ENCODE data around the gene VMAC. TPM values are rescaled to one million over a fixed set of nuclear protein-coding genes. Genes with fewer than 3 reads are reported as not detected.

Gene VMAC
- total RNA-seq, 1 donor from 2014 or later: 3.9 TPM

GRCh38 chr19:5894704-5895349 lies 9.8 kb upstream of the VMAC start:
- FAIRE-seq: no peak
- H3K27ac ChIP-seq (ENCODE audit: low read depth, low read length): no peak overlapping the region
- peaks cover 6% of the 10 kb centered on the region for H3K4me1 ChIP-seq (ENCODE audit: insufficient read depth, low read length)

GRCh38 chr19:5895409-5895808 lies 9.3 kb upstream of the VMAC start:
- TF ChIP-seq CTCF (IDR thresholded peaks at IDR 0.05; ENCODE audit: insufficient read depth, low read depth, low read length) (no peak), EZH2 (IDR thresholded peaks at IDR 0.05; ENCODE audit: insufficient read depth, low read length) (no peak)
- no peak overlapping the region for H3K9ac ChIP-seq (ENCODE audit: low read length)
- Mint-ChIP-seq H3K4me3 (ENCODE audit: unreplicated experiment) (no peak overlapping the region), H3K36me3 (ENCODE audit: low read depth, unreplicated experiment) (peaks cover 4% of the 10 kb centered on the region), H3K27ac (ENCODE audit: unreplicated experiment) (no peak overlapping the region), H3K27me3 (ENCODE audit: low read depth, unreplicated experiment) (no peaks in the 10 kb centered on the region), H3K4me1 (ENCODE audit: low read depth, unreplicated experiment) (no peaks in the 10 kb centered on the region), H3K9me3 (ENCODE audit: unreplicated experiment) (no peaks in the 10 kb centered on the region)
- H3K27me3 ChIP-seq (ENCODE audit: insufficient read depth, low read length): no peaks in the 10 kb centered on the region
- FAIRE-seq: no peak
- no peak overlapping the region for H3K4me3 ChIP-seq (ENCODE audit: insufficient read depth, low read depth, low read length)
- H3K4me2 ChIP-seq (ENCODE audit: low read length): no peak overlapping the region
- peaks cover 57% of the 10 kb centered on the region for H4K20me1 ChIP-seq (ENCODE audit: insufficient read depth, low read length)
- no peak for DNase-seq (ENCODE audit: low read depth)
- no peak overlapping the region for H2AFZ ChIP-seq (ENCODE audit: low read depth, low read length)
- no peaks in the 10 kb centered on the region for H3K36me3 ChIP-seq (ENCODE audit: insufficient read depth, low read length)
- H3K27ac ChIP-seq (ENCODE audit: low read depth, low read length): no peak overlapping the region
- peaks cover 6% of the 10 kb centered on the region for H3K4me1 ChIP-seq (ENCODE audit: insufficient read depth, low read length)
- H3K9me3 ChIP-seq (ENCODE audit: insufficient read depth, low read depth, low read length): no peaks in the 10 kb centered on the region
- peaks cover 30% of the 10 kb centered on the region for H3K79me2 ChIP-seq (ENCODE audit: insufficient read depth, low read length)

More at GRCh38 chr19:5894704-5895349, 9.8 kb upstream of the VMAC start:
- Mint-ChIP-seq H3K27ac (ENCODE audit: unreplicated experiment) (no peak overlapping the region), H3K9me3 (ENCODE audit: unreplicated experiment) (no peaks in the 10 kb centered on the region), H3K4me3 (ENCODE audit: unreplicated experiment) (no peak overlapping the region), H3K4me1 (ENCODE audit: low read depth, unreplicated experiment) (no peaks in the 10 kb centered on the region), H3K27me3 (ENCODE audit: low read depth, unreplicated experiment) (no peaks in the 10 kb centered on the region), H3K36me3 (ENCODE audit: low read depth, unreplicated experiment) (no peaks in the 10 kb centered on the region)
- Histone ChIP-seq H3K9ac (ENCODE audit: low read length) (no peak overlapping the region), H4K20me1 (ENCODE audit: insufficient read depth, low read length) (peaks cover 52% of the 10 kb centered on the region), H3K79me2 (ENCODE audit: insufficient read depth, low read length) (peaks cover 24% of the 10 kb centered on the region), H3K36me3 (ENCODE audit: insufficient read depth, low read length) (no peaks in the 10 kb centered on the region), H3K9me3 (ENCODE audit: insufficient read depth, low read depth, low read length) (no peaks in the 10 kb centered on the region), H3K4me2 (ENCODE audit: low read length) (no peak overlapping the region), H2AFZ (ENCODE audit: low read depth, low read length) (no peak overlapping the region), H3K27me3 (ENCODE audit: insufficient read depth, low read length) (no peaks in the 10 kb centered on the region), H3K4me3 (ENCODE audit: insufficient read depth, low read depth, low read length) (no peak overlapping the region)
- DNase-seq (ENCODE audit: low read depth): no peak
- TF ChIP-seq CTCF (IDR thresholded peaks at IDR 0.05; ENCODE audit: insufficient read depth, low read depth, low read length): no peak
- no peak for TF ChIP-seq EZH2 (IDR thresholded peaks at IDR 0.05; ENCODE audit: insufficient read depth, low read length)

GRCh38 chr19:5895890-5896289 lies 8.8 kb upstream of the VMAC start:
- no peak overlapping the region for H3K4me2 ChIP-seq (ENCODE audit: low read length)
- H3K36me3 ChIP-seq (ENCODE audit: insufficient read depth, low read length): peaks cover 1% of the 10 kb centered on the region
- no peaks in the 10 kb centered on the region for H3K4me1 Mint-ChIP-seq (ENCODE audit: low read depth, unreplicated experiment)
- FAIRE-seq: no peak
- no peaks in the 10 kb centered on the region for H3K27me3 ChIP-seq (ENCODE audit: insufficient read depth, low read length)
- H3K9me3 ChIP-seq (ENCODE audit: insufficient read depth, low read depth, low read length): no peaks in the 10 kb centered on the region
- H3K4me1 ChIP-seq (ENCODE audit: insufficient read depth, low read length): peaks cover 6% of the 10 kb centered on the region
- H3K4me3 Mint-ChIP-seq (ENCODE audit: unreplicated experiment): no peak overlapping the region
- no peak for DNase-seq (ENCODE audit: low read depth)
- H3K27ac ChIP-seq (ENCODE audit: low read depth, low read length): no peak overlapping the region
- H3K4me3 ChIP-seq (ENCODE audit: insufficient read depth, low read depth, low read length): no peak overlapping the region
- no peaks in the 10 kb centered on the region for H3K27me3 Mint-ChIP-seq (ENCODE audit: low read depth, unreplicated experiment)
- no peaks in the 10 kb centered on the region for H3K9me3 Mint-ChIP-seq (ENCODE audit: unreplicated experiment)
- no peak for TF ChIP-seq CTCF (IDR thresholded peaks at IDR 0.05; ENCODE audit: insufficient read depth, low read depth, low read length)
- no peak for TF ChIP-seq EZH2 (IDR thresholded peaks at IDR 0.05; ENCODE audit: insufficient read depth, low read length)
- peaks cover 35% of the 10 kb centered on the region for H3K79me2 ChIP-seq (ENCODE audit: insufficient read depth, low read length)
- H2AFZ ChIP-seq (ENCODE audit: low read depth, low read length): no peak overlapping the region
- H3K9ac ChIP-seq (ENCODE audit: low read length): no peak overlapping the region
- H3K27ac Mint-ChIP-seq (ENCODE audit: unreplicated experiment): no peak overlapping the region
- H4K20me1 ChIP-seq (ENCODE audit: insufficient read depth, low read length): peaks cover 60% of the 10 kb centered on the region
- peaks cover 4% of the 10 kb centered on the region for H3K36me3 Mint-ChIP-seq (ENCODE audit: low read depth, unreplicated experiment)
